ENCODE data around the gene UROC1. TPM values are rescaled to one million over a fixed set of nuclear protein-coding genes. Genes with fewer than 3 reads are reported as not detected.

The UROC1 gene
- polyA plus RNA-seq, 1 of the 3 experiments (the other 2 are of a cell fraction) = not detected

DNA sequence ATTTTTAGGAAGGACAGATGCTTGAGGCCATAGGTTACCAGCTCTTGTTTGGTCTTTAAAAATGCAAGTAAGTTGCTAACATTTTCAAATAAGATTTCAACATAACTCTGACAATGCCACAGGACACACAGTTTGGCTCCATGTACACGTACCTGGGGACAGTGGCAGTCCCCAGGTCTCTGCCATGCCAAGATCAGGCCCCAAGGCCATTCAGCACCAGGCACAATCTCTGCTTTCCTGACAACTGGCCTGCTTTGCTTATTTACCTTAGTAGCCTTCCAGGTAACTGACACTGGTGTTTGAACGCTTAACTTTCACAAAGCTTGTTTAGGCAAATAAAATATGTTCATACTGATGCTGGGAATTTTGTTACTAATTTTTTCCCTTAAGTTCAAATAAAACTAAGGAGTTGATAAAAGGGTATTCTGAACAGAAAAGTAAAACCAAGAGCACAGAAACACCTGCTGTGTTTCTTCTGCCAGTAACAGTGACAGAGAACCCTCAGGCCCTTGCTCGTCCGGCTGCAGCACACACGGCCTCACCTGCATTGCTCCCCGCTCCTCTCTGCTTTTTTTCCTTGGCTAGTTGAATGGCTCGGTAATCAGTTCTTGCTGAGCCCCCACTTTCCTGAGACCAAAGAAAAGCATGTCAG is 58.3 kb downstream of the UROC1 start:
- no peak overlapping the region for H3K9ac ChIP-seq
- H3F3A ChIP-seq (replicated peaks; ENCODE audit: insufficient read depth) = no peaks in the 10 kb centered on the region
- no peak for DNase-seq
- no peak overlapping the region for H3K4me2 ChIP-seq
- H3K9me3 ChIP-seq = no peaks in the 10 kb centered on the region
- peaks cover 8% of the 10 kb centered on the region; the same call in 1 of the 2 replicates for H3K79me2 ChIP-seq (ENCODE audit: insufficient read depth)
- CTCF ChIA-PET = no interaction called here
- 94% methylated on average over 7 of the region's 7 CpGs for WGBS (ENCODE audit: low lambda C conversion rate)
- no peaks in the 10 kb centered on the region for H3K9me2 ChIP-seq
- peaks cover 0 to 2% of the 10 kb centered on the region in 2 experiments; a peak in 1 of 4 replicates for H3K4me1 ChIP-seq (ENCODE audit: control insufficient read depth in 1 of 2, insufficient read depth in 2 of 2, low read depth in 1 of 2, low read length in 1 of 2)
- peaks cover 29% of the 10 kb centered on the region for H4K20me1 ChIP-seq (ENCODE audit: insufficient read depth)
- no peaks in the 10 kb centered on the region for H3K27me3 ChIP-seq (ENCODE audit: insufficient read depth)
- H3K27ac ChIP-seq (ENCODE audit: low read depth in 2 of 2, low read length in 1 of 2) = no peak overlapping the region
- no peak overlapping the region for H2AFZ ChIP-seq (ENCODE audit: low read depth)
- H3K36me3 ChIP-seq (replicated peaks in 1 of 2; ENCODE audit: control insufficient read depth in 1 of 2, insufficient read depth in 2 of 2, low read length in 1 of 2) = peaks cover 44 to 85% of the 10 kb centered on the region in 2 experiments
- POLR2A ChIA-PET = no interaction called here
- TF ChIP-seq, protein P1, sequence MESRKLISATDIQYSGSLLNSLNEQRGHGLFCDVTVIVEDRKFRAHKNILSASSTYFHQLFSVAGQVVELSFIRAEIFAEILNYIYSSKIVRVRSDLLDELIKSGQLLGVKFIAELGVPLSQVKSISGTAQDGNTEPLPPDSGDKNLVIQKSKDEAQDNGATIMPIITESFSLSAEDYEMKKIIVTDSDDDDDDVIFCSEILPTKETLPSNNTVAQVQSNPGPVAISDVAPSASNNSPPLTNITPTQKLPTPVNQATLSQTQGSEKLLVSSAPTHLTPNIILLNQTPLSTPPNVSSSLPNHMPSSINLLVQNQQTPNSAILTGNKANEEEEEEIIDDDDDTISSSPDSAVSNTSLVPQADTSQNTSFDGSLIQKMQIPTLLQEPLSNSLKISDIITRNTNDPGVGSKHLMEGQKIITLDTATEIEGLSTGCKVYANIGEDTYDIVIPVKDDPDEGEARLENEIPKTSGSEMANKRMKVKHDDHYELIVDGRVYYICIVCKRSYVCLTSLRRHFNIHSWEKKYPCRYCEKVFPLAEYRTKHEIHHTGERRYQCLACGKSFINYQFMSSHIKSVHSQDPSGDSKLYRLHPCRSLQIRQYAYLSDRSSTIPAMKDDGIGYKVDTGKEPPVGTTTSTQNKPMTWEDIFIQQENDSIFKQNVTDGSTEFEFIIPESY (IDR thresholded peaks at IDR 0.05; ENCODE audit: borderline replicate concordance, low read depth) = no peak
- no peak for TF ChIP-seq NFIC (IDR thresholded peaks at IDR 0.05; ENCODE audit: borderline replicate concordance)
- TF ChIP-seq POLR2AphosphoS5 (IDR thresholded peaks at IDR 0.05; ENCODE audit: low read depth, low read length) = no peak
- TF ChIP-seq GATA2 (CRISPR knock-in tag; IDR thresholded peaks at IDR 0.05) = no peak
- H3K4me3 ChIP-seq (ENCODE audit: low read depth in 2 of 2, low read length in 1 of 2) = no peak overlapping the region

DNA sequence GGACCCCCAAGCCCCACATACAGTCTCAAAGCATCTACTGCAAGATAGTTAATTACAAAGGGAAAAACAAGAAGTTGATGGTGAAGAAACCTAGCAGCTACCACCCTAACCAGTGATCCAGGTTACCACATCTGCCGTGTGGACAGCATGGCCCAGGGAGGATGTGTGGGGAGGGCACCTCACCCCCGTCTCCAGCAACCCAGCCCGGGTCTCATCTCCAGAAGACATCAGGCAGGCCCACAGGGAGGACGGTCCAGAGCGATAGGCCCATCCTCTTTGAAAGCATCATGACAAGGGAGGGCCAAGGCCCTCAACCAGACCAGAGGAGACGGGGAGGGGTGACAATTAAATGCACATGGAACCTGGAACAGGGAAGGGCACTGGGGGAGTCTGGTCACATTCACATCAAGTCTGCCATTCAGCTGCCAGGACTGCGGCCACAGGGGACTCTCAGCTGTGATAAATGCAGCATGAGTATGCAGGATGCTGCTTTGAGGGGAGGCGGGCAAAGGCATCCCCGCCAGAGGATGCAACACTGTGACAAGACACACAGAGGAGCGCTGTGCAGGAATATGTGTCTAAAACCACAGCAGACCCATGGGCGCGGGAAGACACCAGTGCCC is 60.7 kb downstream of the UROC1 start:
- Histone ChIP-seq H3K27ac (ENCODE audit: low read depth in 2 of 2, low read length in 1 of 2) (no peak overlapping the region), H3F3A (replicated peaks; ENCODE audit: insufficient read depth) (no peaks in the 10 kb centered on the region), H3K9ac (no peak overlapping the region), H3K4me1 (ENCODE audit: control insufficient read depth in 1 of 2, insufficient read depth in 2 of 2, low read depth in 1 of 2, low read length in 1 of 2) (peaks cover 0 to 2% of the 10 kb centered on the region in 2 experiments; a peak in 1 of 4 replicates), H3K36me3 (replicated peaks in 1 of 2; ENCODE audit: control insufficient read depth in 1 of 2, insufficient read depth in 2 of 2, low read length in 1 of 2) (peaks cover 53 to 75% of the 10 kb centered on the region in 2 experiments), H4K20me1 (ENCODE audit: insufficient read depth) (peaks cover 29% of the 10 kb centered on the region), H3K79me2 (ENCODE audit: insufficient read depth) (peaks cover 8% of the 10 kb centered on the region; the same call in 1 of the 2 replicates), H3K9me3 (no peaks in the 10 kb centered on the region), H2AFZ (ENCODE audit: low read depth) (no peak overlapping the region), H3K4me3 (ENCODE audit: low read depth in 2 of 2, low read length in 1 of 2) (no peak overlapping the region), H3K27me3 (ENCODE audit: insufficient read depth) (no peaks in the 10 kb centered on the region), H3K9me2 (no peaks in the 10 kb centered on the region), H3K4me2 (no peak overlapping the region)
- 80% methylated on average over 7 of the region's 12 CpGs for WGBS (ENCODE audit: low lambda C conversion rate)
- TF ChIP-seq FOSL2 (IDR thresholded peaks at IDR 0.05; ENCODE audit: borderline replicate concordance, low read depth) (no peak), POLR2AphosphoS5 (IDR thresholded peaks at IDR 0.05; ENCODE audit: low read depth, low read length) (no peak), TCF12 (IDR thresholded peaks at IDR 0.05) (no peak), ELF1 (IDR thresholded peaks at IDR 0.05) (no peak), FOXJ3 (CRISPR knock-in tag; IDR thresholded peaks at IDR 0.05) (no peak), JUND (IDR thresholded peaks at IDR 0.05) (no peak), RCOR1 (IDR thresholded peaks at IDR 0.05; ENCODE audit: low read length) (no peak), USF2 (IDR thresholded peaks at IDR 0.05; ENCODE audit: borderline replicate concordance, low read depth, low read length) (no peak), EP300 (IDR thresholded peaks at IDR 0.05; ENCODE audit: borderline replicate concordance in 1 of 2, low read depth in 1 of 2, low read length in 1 of 2) (no peak), RXRA (IDR thresholded peaks at IDR 0.05; ENCODE audit: borderline replicate concordance, low read depth) (no peak), NRF1 (IDR thresholded peaks at IDR 0.05; ENCODE audit: low read depth, low read length) (no peak), MEF2A (IDR thresholded peaks at IDR 0.05; ENCODE audit: borderline replicate concordance, low read depth) (no peak), RFX5 (IDR thresholded peaks at IDR 0.05; ENCODE audit: low read length) (no peak)
- TF ChIP-seq, protein P2, sequence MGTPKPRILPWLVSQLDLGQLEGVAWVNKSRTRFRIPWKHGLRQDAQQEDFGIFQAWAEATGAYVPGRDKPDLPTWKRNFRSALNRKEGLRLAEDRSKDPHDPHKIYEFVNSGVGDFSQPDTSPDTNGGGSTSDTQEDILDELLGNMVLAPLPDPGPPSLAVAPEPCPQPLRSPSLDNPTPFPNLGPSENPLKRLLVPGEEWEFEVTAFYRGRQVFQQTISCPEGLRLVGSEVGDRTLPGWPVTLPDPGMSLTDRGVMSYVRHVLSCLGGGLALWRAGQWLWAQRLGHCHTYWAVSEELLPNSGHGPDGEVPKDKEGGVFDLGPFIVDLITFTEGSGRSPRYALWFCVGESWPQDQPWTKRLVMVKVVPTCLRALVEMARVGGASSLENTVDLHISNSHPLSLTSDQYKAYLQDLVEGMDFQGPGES (IDR thresholded peaks at IDR 0.05; ENCODE audit: low read depth, low read length) = no peak
- TF ChIP-seq, protein P3, sequence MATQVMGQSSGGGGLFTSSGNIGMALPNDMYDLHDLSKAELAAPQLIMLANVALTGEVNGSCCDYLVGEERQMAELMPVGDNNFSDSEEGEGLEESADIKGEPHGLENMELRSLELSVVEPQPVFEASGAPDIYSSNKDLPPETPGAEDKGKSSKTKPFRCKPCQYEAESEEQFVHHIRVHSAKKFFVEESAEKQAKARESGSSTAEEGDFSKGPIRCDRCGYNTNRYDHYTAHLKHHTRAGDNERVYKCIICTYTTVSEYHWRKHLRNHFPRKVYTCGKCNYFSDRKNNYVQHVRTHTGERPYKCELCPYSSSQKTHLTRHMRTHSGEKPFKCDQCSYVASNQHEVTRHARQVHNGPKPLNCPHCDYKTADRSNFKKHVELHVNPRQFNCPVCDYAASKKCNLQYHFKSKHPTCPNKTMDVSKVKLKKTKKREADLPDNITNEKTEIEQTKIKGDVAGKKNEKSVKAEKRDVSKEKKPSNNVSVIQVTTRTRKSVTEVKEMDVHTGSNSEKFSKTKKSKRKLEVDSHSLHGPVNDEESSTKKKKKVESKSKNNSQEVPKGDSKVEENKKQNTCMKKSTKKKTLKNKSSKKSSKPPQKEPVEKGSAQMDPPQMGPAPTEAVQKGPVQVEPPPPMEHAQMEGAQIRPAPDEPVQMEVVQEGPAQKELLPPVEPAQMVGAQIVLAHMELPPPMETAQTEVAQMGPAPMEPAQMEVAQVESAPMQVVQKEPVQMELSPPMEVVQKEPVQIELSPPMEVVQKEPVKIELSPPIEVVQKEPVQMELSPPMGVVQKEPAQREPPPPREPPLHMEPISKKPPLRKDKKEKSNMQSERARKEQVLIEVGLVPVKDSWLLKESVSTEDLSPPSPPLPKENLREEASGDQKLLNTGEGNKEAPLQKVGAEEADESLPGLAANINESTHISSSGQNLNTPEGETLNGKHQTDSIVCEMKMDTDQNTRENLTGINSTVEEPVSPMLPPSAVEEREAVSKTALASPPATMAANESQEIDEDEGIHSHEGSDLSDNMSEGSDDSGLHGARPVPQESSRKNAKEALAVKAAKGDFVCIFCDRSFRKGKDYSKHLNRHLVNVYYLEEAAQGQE (IDR thresholded peaks at IDR 0.05; ENCODE audit: low read depth, low read length) = no peak
- TF ChIP-seq, protein P4, sequence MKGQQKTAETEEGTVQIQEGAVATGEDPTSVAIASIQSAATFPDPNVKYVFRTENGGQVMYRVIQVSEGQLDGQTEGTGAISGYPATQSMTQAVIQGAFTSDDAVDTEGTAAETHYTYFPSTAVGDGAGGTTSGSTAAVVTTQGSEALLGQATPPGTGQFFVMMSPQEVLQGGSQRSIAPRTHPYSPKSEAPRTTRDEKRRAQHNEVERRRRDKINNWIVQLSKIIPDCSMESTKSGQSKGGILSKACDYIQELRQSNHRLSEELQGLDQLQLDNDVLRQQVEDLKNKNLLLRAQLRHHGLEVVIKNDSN (IDR thresholded peaks at IDR 0.05; ENCODE audit: borderline replicate concordance, low read depth) = no peak
- CTCF ChIA-PET = no interaction called here
- DNase-seq = no peak
- POLR2A ChIA-PET = no interaction called here
